H1 (cell line): ENCODE results near the gene GULP1. TPM values are rescaled to one million over a fixed set of nuclear protein-coding genes. Genes with fewer than 3 reads are reported as not detected.

ENCODE experiments used
- CTCF ChIA-PET: fragments of 300-600 bp; sonication (Branson Sonifier 250); formaldehyde crosslinking; loops from one replicate; lab custom pipeline; 2021; ENCODE audit not compliant: partially characterized antibody; lab: Charles Lee
- POLR2A ChIA-PET: fragments of 300-600 bp; sonication (Branson Sonifier 250); formaldehyde crosslinking; loops from one replicate; lab custom pipeline; 2021; ENCODE audit warnings: inconsistent platforms; ENCODE audit not compliant: partially characterized antibody; lab: Charles Lee
- DNase-seq, 2 experiments: peaks; one replicate each; pipeline versions ENCODE4 v3.0.0 to v3.0.0-alpha.2; 2010 to 2022; ENCODE audit warnings: low spot score in 2 of 2, low read depth in 1 of 2, mixed read lengths in 1 of 2
- FAIRE-seq: peaks from 2 replicates; lab custom pipeline; 2011; peaks lifted over from hg19 to GRCh38; lab: Jason Lieb, UNC
- H2AFZ ChIP-seq: 2 replicates; pipeline ENCODE4 v1.8.1; 2012; ENCODE audit warnings: low read length, inconsistent platforms
- H2AK5ac ChIP-seq: 2 replicates; pipeline ENCODE4 v1.6.1; 2013; ENCODE audit warnings: low read depth, low read length
- H2BK120ac ChIP-seq: replicated peaks from 2 replicates; pipeline ENCODE3; 2013; ENCODE audit warnings: low read depth, low read length, inconsistent platforms
- H2BK12ac ChIP-seq: 2 replicates; pipeline ENCODE4 v1.6.1; 2013; ENCODE audit warnings: low read depth, low read length
- H2BK15ac ChIP-seq: 2 replicates; pipeline ENCODE4 v1.6.1; 2013; ENCODE audit warnings: low read length
- H2BK20ac ChIP-seq: 2 replicates; pipeline ENCODE4 v1.6.1; 2013; ENCODE audit warnings: low read length
- H2BK5ac ChIP-seq: 2 replicates; pipeline ENCODE4 v1.6.1; 2013; ENCODE audit warnings: low read depth, low read length
- H3K14ac ChIP-seq: 2 replicates; pipeline ENCODE4 v1.6.1; 2013; ENCODE audit warnings: inconsistent platforms; ENCODE audit not compliant: insufficient read length
- H3K18ac ChIP-seq: 2 replicates; pipeline ENCODE4 v1.6.1; 2013; ENCODE audit warnings: low read length; ENCODE audit errors: extremely low read depth
- H3K23ac ChIP-seq: 2 replicates; pipeline ENCODE4 v1.6.1; 2013; ENCODE audit warnings: inconsistent platforms; ENCODE audit not compliant: insufficient read length
- H3K23me2 ChIP-seq: 2 replicates; pipeline ENCODE4 v1.6.1; 2013; ENCODE audit warnings: low read depth, low read length
- H3K27ac ChIP-seq: 2 replicates; pipeline ENCODE4 v1.6.1; 2011; ENCODE audit warnings: low read depth, low read length, inconsistent platforms
- H3K27me3 ChIP-seq, 4 experiments: replicated peaks in 1 of 4; 1 replicate in 1 of 4; 2 replicates in 3 of 4; pipeline versions ENCODE4 v1.6.1 to v1.8.1; 2011 to 2013; ENCODE audit warnings: low read length in 3 of 4, mild to moderate bottlenecking in 3 of 4, inconsistent platforms in 2 of 4, mixed read lengths in 2 of 4, moderate library complexity in 1 of 4; ENCODE audit not compliant: control insufficient read depth in 3 of 4, insufficient read depth in 3 of 4; ENCODE audit errors: extremely low read depth in 1 of 4
- H3K36me3 ChIP-seq, 4 experiments: 2 replicates each; pipeline versions ENCODE4 v1.6.1 to v1.8.1; 2011 to 2013; ENCODE audit warnings: mild to moderate bottlenecking in 4 of 4, low read length in 3 of 4, moderate library complexity in 2 of 4, control low read depth in 1 of 4, inconsistent platforms in 1 of 4; ENCODE audit not compliant: insufficient read depth in 4 of 4, control insufficient read depth in 2 of 4
- H3K4ac ChIP-seq: replicated peaks from 2 replicates; pipeline ENCODE3; 2013; ENCODE audit warnings: low read length, low read depth, mixed read lengths, inconsistent platforms; ENCODE audit not compliant: insufficient read length
- H3K4me1 ChIP-seq, 4 experiments: replicated peaks in 1 of 4; 1 replicate in 1 of 4; 2 replicates in 3 of 4; pipeline versions ENCODE4 v1.6.1 to v1.8.1; 2011 to 2013; ENCODE audit warnings: low read length in 3 of 4, inconsistent platforms in 2 of 4, mixed read lengths in 1 of 4; ENCODE audit not compliant: insufficient read depth in 4 of 4, control insufficient read depth in 3 of 4
- H3K4me2 ChIP-seq, 2 experiments: 2 replicates each; pipeline versions ENCODE4 v1.6.1 to v1.8.1; 2011 to 2013; ENCODE audit warnings: low read depth in 2 of 2, low read length in 2 of 2, control low read depth in 1 of 2, inconsistent platforms in 1 of 2, mild to moderate bottlenecking in 1 of 2; ENCODE audit not compliant: insufficient read depth in 1 of 2
- H3K4me3 ChIP-seq, 4 experiments: fragments of 200-600, 300-600 bp in 1 of 4; sonication (generic), shearing (Covaris generic), sonication (Bioruptor Twin) in 1 of 4; 2 replicates each; pipeline versions ENCODE4 v1.5.1 to v1.8.1; 2011 to 2016; ENCODE audit warnings: low read length in 4 of 4, low read depth in 3 of 4, control low read depth in 2 of 4, inconsistent platforms in 2 of 4, mild to moderate bottlenecking in 2 of 4, mixed read lengths in 1 of 4, moderate library complexity in 1 of 4; ENCODE audit not compliant: insufficient read depth in 2 of 4; ENCODE audit errors: extremely low read depth in 1 of 4
- H3K56ac ChIP-seq: replicated peaks from 2 replicates; pipeline ENCODE3; 2013; ENCODE audit warnings: low read depth, mild to moderate bottlenecking, mixed read lengths, low read length, inconsistent platforms; ENCODE audit not compliant: insufficient read length
- H3K79me1 ChIP-seq: 2 replicates; pipeline ENCODE4 v1.6.1; 2013; ENCODE audit warnings: low read depth, low read length, control low read depth
- H3K79me2 ChIP-seq, 2 experiments: 2 replicates each; pipeline versions ENCODE4 v1.6.1 to v1.8.1; 2012 to 2013; ENCODE audit warnings: low read length in 2 of 2, mild to moderate bottlenecking in 2 of 2, inconsistent platforms in 1 of 2; ENCODE audit not compliant: insufficient read depth in 2 of 2, control insufficient read depth in 1 of 2
- H3K9ac ChIP-seq, 4 experiments: replicated peaks in 1 of 4; 1 replicate in 1 of 4; 2 replicates in 3 of 4; pipeline versions ENCODE4 v1.6.1 to v1.8.1; 2011 to 2013; ENCODE audit warnings: low read depth in 3 of 4, low read length in 3 of 4, control low read depth in 2 of 4, mild to moderate bottlenecking in 2 of 4, moderate library complexity in 2 of 4, inconsistent platforms in 1 of 4; ENCODE audit errors: extremely low read depth in 1 of 4
- H3K9me3 ChIP-seq, 2 experiments: 2 replicates each; pipeline versions ENCODE4 v1.6.1 to v1.8.1; 2012 to 2013; ENCODE audit warnings: mild to moderate bottlenecking in 2 of 2, moderate library complexity in 2 of 2, control low read depth in 1 of 2, inconsistent platforms in 1 of 2, low read depth in 1 of 2, low read length in 1 of 2, mixed read lengths in 1 of 2; ENCODE audit not compliant: insufficient read depth in 2 of 2
- H4K20me1 ChIP-seq, 2 experiments: replicated peaks in 1 of 2; 2 replicates each; pipeline versions ENCODE3 to v1.8.1; 2011 to 2013; ENCODE audit warnings: inconsistent platforms in 2 of 2, low read length in 2 of 2, mild to moderate bottlenecking in 1 of 2; ENCODE audit not compliant: insufficient read depth in 2 of 2, control insufficient read depth in 1 of 2
- H4K5ac ChIP-seq: 2 replicates; pipeline ENCODE4 v1.6.1; 2013; ENCODE audit warnings: low read length, low read depth, mixed read lengths, inconsistent platforms; ENCODE audit not compliant: insufficient read length
- H4K8ac ChIP-seq: 2 replicates; pipeline ENCODE4 v1.8.0; 2013; ENCODE audit warnings: mild to moderate bottlenecking, moderate library complexity, low read length, inconsistent platforms; ENCODE audit not compliant: insufficient read depth; ENCODE audit errors: extremely low read depth
- H4K91ac ChIP-seq: replicated peaks from 2 replicates; pipeline ENCODE3; 2013; ENCODE audit warnings: low read length, mixed read lengths, inconsistent platforms; ENCODE audit not compliant: insufficient read length
- ASH2L ChIP-seq: fragments of 200-600, 300-600 bp; sonication (generic); IDR thresholded peaks from one replicate; pipeline ENCODE4 v1.7.1; 2017; ENCODE audit warnings: low read length
- EGR1 ChIP-seq: IDR thresholded peaks from 2 replicates; pipeline ENCODE4 v1.6.1; 2011; ENCODE audit warnings: low read depth, low read length, borderline replicate concordance
- HDAC2 ChIP-seq, 2 experiments: fragments of 300-600 bp in 1 of 2; sonication (generic) in 1 of 2; IDR thresholded peaks; 2 replicates each; pipeline ENCODE4 v1.6.1; 2011 to 2012; ENCODE audit warnings: low read depth in 2 of 2, low read length in 2 of 2, mild to moderate bottlenecking in 2 of 2, moderate library complexity in 2 of 2, borderline replicate concordance in 1 of 2, inconsistent platforms in 1 of 2
- WGBS, 2 experiments: shearing (Covaris generic) in 1 of 2; methylation state at CpG; one replicate each; pipeline versions ENCODE4 v1.1.6 to v1.1.7; 2013 to 2015; ENCODE audit warnings: low lambda C conversion rate in 2 of 2, mixed read lengths in 2 of 2, inconsistent platforms in 1 of 2, low coverage in 1 of 2, missing lambda C conversion rate in 1 of 2; ENCODE audit not compliant: insufficient replicate concordance in 2 of 2, insufficient coverage in 1 of 2, insufficient read length in 1 of 2; ENCODE audit errors: extremely low coverage in 1 of 2, missing lambda C conversion rate in 1 of 2; 5-methylcytosine and 5-hydroxymethylcytosine counted together
- polyA plus RNA-seq, 7 experiments: library from polyadenylated mRNA; depleted of rRNA in 3 of 7; stranded (reverse) in 5 of 7; unstranded in 2 of 7; fragments of >200 nt in 5 of 7; fragments of 200-250 nt in 2 of 7; gene quantifications; 1 replicate in 5 of 7; 2 replicates in 1 of 7; 4 replicates in 1 of 7; pipeline versions ENCODE4 v1.2.1 to v1.2.3, GENCODE V29; 2011 to 2013; ENCODE audit warnings: missing spikeins in 2 of 7, mixed read lengths in 2 of 7
- total RNA-seq: library from RNA; stranded (reverse); fragmentation: NEBNext Ultra II Directional; extraction: Animal tissue kit (Norgen Biotek cat#: 25700); gene quantifications from 2 replicates; pipeline ENCODE4 v1.2.1, GENCODE V29; 2021

Gene GULP1
- total and polyA plus RNA-seq, 2 of the 8 experiments (the other 6 are each of a cell fraction or from before 2014, with no cell fraction given): 69.7 to 139 TPM

- Histone ChIP-seq H2AFZ (0 out of 2 replicates have a peak overlapping the region, but pooled peaks have one; percentile 12), H3K4me2 (peak overlapping the region; percentile 64 to 75), H4K91ac (peak overlapping the region; percentile 82), H3K23ac (no peak overlapping the region), H3K79me2 (no peaks in the 10 kb centered on the region), H2BK12ac (peak overlapping the region; percentile 76; the same call in 1 of the 2 replicates), H3K79me1 (no peaks in the 10 kb centered on the region), H3K36me3 (no peaks in the 10 kb centered on the region), H2BK120ac (peak overlapping the region; percentile 71), H4K5ac (peak overlapping the region; percentile 20), H3K56ac (peak overlapping the region; percentile 13), H3K9me3 (0 out of 4 replicates have a peak, but pooled peaks cover 0 to under 1% of the 10 kb centered on the region in 2 experiments), H3K14ac (no peak overlapping the region), H4K20me1 (no peaks in the 10 kb centered on the region), H3K4me1 (peaks cover 1 to 15% (median 13%) of the 10 kb centered on the region in 4 experiments; a peak in 4 of 7 replicates), H4K8ac (no peak overlapping the region), H2AK5ac (no peak overlapping the region), H2BK15ac (no peak overlapping the region), H3K9ac (peak overlapping the region in 2 of 4 experiments; percentile 8 to 13; a peak in 1 of 7 replicates), H3K18ac (peak overlapping the region; percentile 42), H3K23me2 (no peaks in the 10 kb centered on the region; the same call in 1 of the 2 replicates), H3K27ac (peak overlapping the region; percentile 65; the same call in 1 of the 2 replicates), H3K27me3 (no peaks in the 10 kb centered on the region), H2BK20ac (peak overlapping the region; percentile 37; the same call in 1 of the 2 replicates), H2BK5ac (peak overlapping the region; percentile 94), H3K4me3 (peak overlapping the region; percentile 14 to 50 (median 27); a peak in 5 of 8 replicates), H3K4ac (peak overlapping the region; percentile 22)
- 14% methylated on average over 11 of the region's 11 CpGs; no CpG with 5 or more reads in 1 of the 2 experiments for WGBS, 2 experiments
- ChIA-PET CTCF (interaction anchor here (0.7 to 1.8 kb wide), 5 partner anchors 41 to 551 kb away, joined by 3 to 6 read pairs (median 3); no protein-coding TSS in a partner anchor), POLR2A (interaction anchor here (1.0 to 2.0 kb wide), 5 partner anchors 12 to 50 kb away, joined by 3 to 22 read pairs (median 5); partner anchors contain the start of gene GULP1)
- DNase-seq (no peak), FAIRE-seq (peak; percentile 88)
- TF ChIP-seq HDAC2 (IDR thresholded peaks at IDR 0.05; ENCODE audit: borderline replicate concordance in 1 of 2, low read depth in 2 of 2, low read length in 2 of 2) (0 out of 4 replicates have a peak, but pooled peaks of 1 of the 2 experiments have one; percentile 11), EGR1 (no peak), ASH2L (peak; percentile 63)
Observed at GRCh38 chr2:188278388-188279092, 13.1 kb upstream of the GULP1 start.
